DOHH2 (cell line): ENCODE results near the gene SNCAIP.

Source experiments
- H3F3A ChIP-seq: fragments of 200-600 bp; sonication (generic), shearing (Covaris generic); 2 replicates; pipeline ENCODE4 v1.6.0; 2016; ENCODE audit warnings: antibody characterized with exemption, mild to moderate bottlenecking; ENCODE audit not compliant: control insufficient read depth, insufficient read depth
- H3K27ac ChIP-seq: fragments of 200-600 bp; sonication (generic); 2 replicates; pipeline ENCODE4 v1.5.1; 2014; ENCODE audit warnings: low read depth, mild to moderate bottlenecking, low read length, moderate library complexity
- H3K27me3 ChIP-seq: fragments of 200-600 bp; sonication (generic); 2 replicates; pipeline ENCODE4 v1.6.1; 2014; ENCODE audit warnings: mild to moderate bottlenecking, low read length, mixed read lengths; ENCODE audit not compliant: control insufficient read depth
- H3K36me3 ChIP-seq: fragments of 200-600 bp; sonication (generic); 2 replicates; pipeline ENCODE4 v1.6.1; 2014; ENCODE audit warnings: mild to moderate bottlenecking, low read length, moderate library complexity, mixed read lengths; ENCODE audit not compliant: control insufficient read depth
- H3K4me1 ChIP-seq: fragments of 200-600 bp; sonication (generic); 2 replicates; pipeline ENCODE4 v1.6.1; 2014; ENCODE audit warnings: mild to moderate bottlenecking, low read length, mixed read lengths; ENCODE audit not compliant: control insufficient read depth
- H3K4me2 ChIP-seq: fragments of 200-600 bp; sonication (generic); 2 replicates; pipeline ENCODE4 v1.6.0; 2014; ENCODE audit warnings: mild to moderate bottlenecking, low read length, moderate library complexity
- H3K4me3 ChIP-seq: fragments of 200-600 bp; sonication (generic); 2 replicates; pipeline ENCODE4 v1.5.1; 2014; ENCODE audit warnings: mild to moderate bottlenecking, low read length, mixed read lengths
- H3K79me2 ChIP-seq: fragments of 200-600 bp; sonication (generic); 2 replicates; pipeline ENCODE4 v1.6.1; 2014; ENCODE audit warnings: mild to moderate bottlenecking, low read length, mixed read lengths; ENCODE audit not compliant: control insufficient read depth
- H3K9me2 ChIP-seq: fragments of 200-600 bp; sonication (generic); replicated peaks from 2 replicates; pipeline ENCODE4 v1.6.1; 2014; ENCODE audit warnings: mild to moderate bottlenecking, low read length, mixed read lengths; ENCODE audit not compliant: control insufficient read depth
- H3K9me3 ChIP-seq: fragments of 200-600 bp; sonication (generic); 2 replicates; pipeline ENCODE4 v1.6.1; 2014; ENCODE audit warnings: antibody characterized with exemption, low read length, mixed read lengths; ENCODE audit not compliant: control insufficient read depth, insufficient read depth
- H4K20me1 ChIP-seq: fragments of 200-600 bp; sonication (generic); 2 replicates; pipeline ENCODE4 v1.6.0; 2014; ENCODE audit warnings: low read depth, mild to moderate bottlenecking, antibody characterized with exemption, low read length, moderate library complexity; ENCODE audit not compliant: control insufficient read depth, insufficient read depth
- EZH2phosphoT487 ChIP-seq: fragments of 200-600 bp; sonication (generic); IDR thresholded peaks from 2 replicates; pipeline ENCODE4 v1.6.1; 2017; ENCODE audit warnings: borderline replicate concordance, mild to moderate bottlenecking, antibody characterized with exemption, low read length, moderate library complexity, mixed read lengths
- TF ChIP-seq, protein P1 (sequence below): fragments of 200-600 bp; sonication (generic); IDR thresholded peaks from one replicate; pipeline ENCODE4 v1.5.1; 2014; ENCODE audit warnings: antibody characterized with exemption, mild to moderate bottlenecking, low read depth, low read length; ENCODE audit not compliant: poor library complexity, severe bottlenecking

Gene SNCAIP

DNA sequence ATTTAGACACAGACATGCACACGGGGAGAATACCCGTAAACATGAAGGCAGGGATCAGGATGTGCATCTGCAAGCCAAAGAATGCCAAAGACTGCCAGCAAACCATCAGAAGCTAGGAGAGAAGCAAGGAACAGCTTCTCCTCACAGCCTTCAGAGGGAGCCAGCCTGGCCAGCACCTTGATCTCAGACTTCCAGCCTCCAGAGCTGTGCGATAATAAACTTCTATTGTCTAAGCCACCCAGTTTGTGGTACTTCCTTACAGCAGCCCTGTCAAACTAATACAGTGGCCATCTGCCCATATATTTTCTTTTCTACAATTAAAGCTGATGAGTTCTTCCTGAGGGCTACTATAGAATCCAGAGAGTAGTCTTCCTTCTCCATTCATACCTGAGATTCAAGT is 135.0 kb downstream of the SNCAIP start:
- H3F3A ChIP-seq, result no peaks in the 10 kb centered on the region
- H3K36me3 ChIP-seq, result no peaks in the 10 kb centered on the region
- no peaks in the 10 kb centered on the region for H3K4me1 ChIP-seq

DNA sequence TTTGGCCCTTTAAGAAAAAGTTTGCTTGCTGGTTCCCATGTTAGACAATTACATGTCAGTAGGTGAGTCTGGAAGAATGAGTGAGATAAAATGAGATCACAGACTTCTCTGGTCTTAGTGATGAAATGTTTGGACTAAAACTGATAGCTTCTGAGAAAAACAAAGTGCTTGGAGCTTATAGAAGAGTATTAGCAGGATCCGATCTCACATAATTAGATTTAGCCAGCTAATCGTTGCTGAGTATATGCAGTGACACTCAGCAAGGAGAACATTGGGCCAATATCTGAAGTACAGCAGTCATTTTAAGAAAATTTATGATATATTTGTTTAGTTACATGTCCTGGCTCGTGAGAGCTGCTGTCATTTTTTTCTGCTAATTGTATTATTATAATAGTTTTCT is 135.8 kb downstream of the SNCAIP start:
- no peak for TF ChIP-seq EZH2phosphoT487
- TF ChIP-seq, protein P1, sequence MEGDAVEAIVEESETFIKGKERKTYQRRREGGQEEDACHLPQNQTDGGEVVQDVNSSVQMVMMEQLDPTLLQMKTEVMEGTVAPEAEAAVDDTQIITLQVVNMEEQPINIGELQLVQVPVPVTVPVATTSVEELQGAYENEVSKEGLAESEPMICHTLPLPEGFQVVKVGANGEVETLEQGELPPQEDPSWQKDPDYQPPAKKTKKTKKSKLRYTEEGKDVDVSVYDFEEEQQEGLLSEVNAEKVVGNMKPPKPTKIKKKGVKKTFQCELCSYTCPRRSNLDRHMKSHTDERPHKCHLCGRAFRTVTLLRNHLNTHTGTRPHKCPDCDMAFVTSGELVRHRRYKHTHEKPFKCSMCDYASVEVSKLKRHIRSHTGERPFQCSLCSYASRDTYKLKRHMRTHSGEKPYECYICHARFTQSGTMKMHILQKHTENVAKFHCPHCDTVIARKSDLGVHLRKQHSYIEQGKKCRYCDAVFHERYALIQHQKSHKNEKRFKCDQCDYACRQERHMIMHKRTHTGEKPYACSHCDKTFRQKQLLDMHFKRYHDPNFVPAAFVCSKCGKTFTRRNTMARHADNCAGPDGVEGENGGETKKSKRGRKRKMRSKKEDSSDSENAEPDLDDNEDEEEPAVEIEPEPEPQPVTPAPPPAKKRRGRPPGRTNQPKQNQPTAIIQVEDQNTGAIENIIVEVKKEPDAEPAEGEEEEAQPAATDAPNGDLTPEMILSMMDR, result no peak

More for the DNA sequence above, 135.0 kb downstream of the SNCAIP start:
- no peaks in the 10 kb centered on the region for H3K9me2 ChIP-seq
- H3K79me2 ChIP-seq, result no peaks in the 10 kb centered on the region
- no peak for TF ChIP-seq EZH2phosphoT487
- TF ChIP-seq, protein P1, result no peak
- no peak overlapping the region for H3K4me2 ChIP-seq
- no peaks in the 10 kb centered on the region for H3K27me3 ChIP-seq
- no peaks in the 10 kb centered on the region for H4K20me1 ChIP-seq
- no peak overlapping the region for H3K27ac ChIP-seq
- no peak overlapping the region for H3K4me3 ChIP-seq
- H3K9me3 ChIP-seq, result no peaks in the 10 kb centered on the region

DNA sequence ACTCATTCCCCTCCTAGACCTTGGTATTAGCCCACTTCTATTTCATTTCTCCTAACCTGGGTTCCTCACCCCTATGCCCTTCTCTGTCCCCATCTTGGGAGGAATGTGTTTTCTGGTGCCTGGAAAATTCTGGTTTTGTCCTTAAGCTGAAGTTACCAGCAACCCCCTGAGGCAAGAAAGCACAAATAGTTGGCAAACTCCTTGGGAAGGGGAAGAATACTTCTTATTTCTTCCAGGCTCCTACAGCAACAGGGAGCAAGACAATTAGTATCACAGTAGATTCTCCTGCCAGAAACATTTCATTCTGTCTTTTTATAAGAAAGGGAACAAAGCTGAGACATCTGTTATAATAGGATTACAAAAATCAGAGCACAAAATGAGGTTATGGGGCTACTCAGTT is 142.5 kb downstream of the SNCAIP start:
- no peaks in the 10 kb centered on the region for H4K20me1 ChIP-seq
- no peaks in the 10 kb centered on the region for H3K36me3 ChIP-seq
- H3K9me3 ChIP-seq, result no peaks in the 10 kb centered on the region
- H3F3A ChIP-seq, result no peaks in the 10 kb centered on the region
- no peaks in the 10 kb centered on the region for H3K4me1 ChIP-seq
- H3K9me2 ChIP-seq, result no peaks in the 10 kb centered on the region
- H3K79me2 ChIP-seq, result no peaks in the 10 kb centered on the region
- no peak for TF ChIP-seq EZH2phosphoT487
- TF ChIP-seq, protein P1, result no peak
- H3K4me3 ChIP-seq, result no peak overlapping the region
- no peak overlapping the region for H3K4me2 ChIP-seq
- H3K27me3 ChIP-seq, result no peaks in the 10 kb centered on the region
- H3K27ac ChIP-seq, result no peak overlapping the region

More for the DNA sequence above, 135.8 kb downstream of the SNCAIP start:
- Histone ChIP-seq H3K9me2 (no peaks in the 10 kb centered on the region), H3K79me2 (no peaks in the 10 kb centered on the region), H4K20me1 (no peaks in the 10 kb centered on the region), H3K4me1 (no peaks in the 10 kb centered on the region), H3K4me2 (no peak overlapping the region), H3K36me3 (no peaks in the 10 kb centered on the region), H3K4me3 (no peak overlapping the region), H3K9me3 (no peaks in the 10 kb centered on the region), H3K27ac (no peak overlapping the region), H3K27me3 (no peaks in the 10 kb centered on the region), H3F3A (no peaks in the 10 kb centered on the region)
